HuH-7.5 (cell line): ENCODE data around the gene CNPY2.
A peak's percentile ranks its signal among the peaks of the same experiment; 100 is the strongest.
"Not testable (repeated sequence)": the region's sequence is repeated elsewhere in the genome, so short reads cannot be mapped to it uniquely, and the experiment has no call there.

Experiments used
- DNase-seq: peaks from one replicate; pipeline ENCODE4 v3.0.0; 2011; ENCODE audit warnings: low spot score

The CNPY2 gene

DNA sequence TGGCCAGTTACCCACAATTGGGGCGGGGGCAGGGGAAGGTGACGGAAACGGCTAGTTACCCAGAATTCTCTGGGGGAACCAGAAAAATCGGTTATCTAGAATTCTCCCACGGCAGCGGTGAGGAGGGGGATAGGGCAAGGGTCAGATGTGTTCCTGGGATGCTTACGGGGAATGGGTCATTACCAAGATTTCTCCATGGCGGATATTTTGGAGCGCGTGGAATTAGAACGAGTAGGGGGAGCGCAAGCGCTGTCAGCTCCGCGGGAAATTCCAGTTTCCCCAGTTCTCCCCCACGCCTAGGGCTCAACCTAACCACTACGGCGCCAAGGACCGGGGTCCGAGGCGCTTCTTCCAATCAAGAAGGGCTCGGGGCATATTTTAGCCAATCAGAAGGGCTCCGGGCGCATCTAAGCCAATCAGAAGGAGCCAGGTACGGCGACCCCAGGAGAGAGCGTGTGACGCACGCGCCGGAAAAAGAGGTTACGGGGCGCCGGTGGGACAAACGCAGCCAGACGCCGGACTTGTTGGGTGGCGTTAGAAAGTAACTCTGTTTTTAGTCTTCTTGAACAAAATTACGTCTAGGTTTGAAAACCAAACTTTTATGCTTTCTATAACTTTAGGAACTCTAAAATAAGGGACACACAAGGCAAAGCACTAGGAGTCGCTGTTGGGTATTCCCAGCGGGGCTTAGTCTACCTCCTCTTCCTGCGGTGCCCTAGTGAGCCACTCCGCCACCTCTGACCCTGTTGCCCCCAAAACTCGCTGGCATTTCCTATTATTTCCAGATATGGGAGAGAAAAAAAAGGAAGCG is 18.1 kb upstream of the CNPY2 start, which contains the start of gene PAN2:
TSS of gene PAN2 (minus strand) at position 322 of the 811 bp plus-strand sequence. CDS start 906 bp downstream, outside the sequence.
- DNase-seq = peak; percentile 98

DNA sequence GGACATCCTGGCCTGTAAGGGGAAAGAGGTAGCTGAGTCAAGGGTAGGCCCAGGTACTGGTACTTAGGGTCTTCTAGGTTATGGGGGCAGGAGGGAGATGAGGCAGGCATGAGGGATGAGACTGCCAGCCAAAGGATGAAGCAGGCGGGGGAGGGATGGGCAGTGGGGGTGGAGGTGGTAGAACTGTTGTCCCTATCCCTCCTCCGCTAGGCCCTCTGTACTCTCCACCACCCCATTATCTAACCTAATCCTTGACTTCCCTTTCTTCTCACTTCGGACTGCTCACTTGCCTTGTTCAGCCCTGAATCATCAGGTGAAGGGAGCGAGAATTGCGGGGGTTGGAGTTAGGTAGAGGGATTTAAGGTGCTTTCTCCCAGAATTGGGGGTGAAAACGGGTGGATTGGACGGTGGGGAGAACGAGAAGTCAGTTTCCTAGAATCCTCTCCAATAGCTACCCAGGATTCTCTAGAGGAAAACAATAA is 17.4 kb upstream of the CNPY2 start:
- no peak for DNase-seq

DNA sequence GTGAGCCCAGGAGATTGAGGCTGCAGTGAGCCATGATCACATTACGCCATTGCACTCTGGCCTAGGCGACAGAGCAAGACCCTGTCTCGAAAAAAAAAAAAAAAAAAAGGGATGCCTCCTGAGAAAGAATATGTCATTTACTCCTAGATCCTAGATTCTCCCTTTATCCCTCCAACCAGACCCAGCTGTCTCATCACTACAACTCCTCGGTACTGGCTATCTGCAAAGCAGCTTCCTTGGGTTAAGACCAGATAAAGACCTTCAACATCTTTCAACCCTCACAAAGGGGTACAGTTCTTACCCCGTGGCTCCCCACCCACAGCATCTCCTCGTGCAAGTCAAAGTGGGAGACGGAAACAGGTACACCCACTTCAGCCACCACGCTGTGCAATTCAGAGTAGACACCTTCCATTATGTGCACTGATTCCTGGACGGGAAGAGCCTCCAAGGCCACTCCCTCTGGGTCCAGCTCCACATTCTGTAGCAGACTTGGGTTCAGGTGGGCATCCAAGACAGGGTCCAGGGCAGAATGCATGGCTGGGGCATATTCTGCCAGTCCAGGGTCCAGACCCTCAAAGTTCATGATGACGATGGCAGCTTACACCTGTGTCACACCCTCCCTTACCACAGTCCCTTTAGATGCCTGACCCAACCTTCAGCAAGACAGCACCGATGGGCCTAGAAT is 16.9 kb upstream of the CNPY2 start:
- DNase-seq = no peak

DNA sequence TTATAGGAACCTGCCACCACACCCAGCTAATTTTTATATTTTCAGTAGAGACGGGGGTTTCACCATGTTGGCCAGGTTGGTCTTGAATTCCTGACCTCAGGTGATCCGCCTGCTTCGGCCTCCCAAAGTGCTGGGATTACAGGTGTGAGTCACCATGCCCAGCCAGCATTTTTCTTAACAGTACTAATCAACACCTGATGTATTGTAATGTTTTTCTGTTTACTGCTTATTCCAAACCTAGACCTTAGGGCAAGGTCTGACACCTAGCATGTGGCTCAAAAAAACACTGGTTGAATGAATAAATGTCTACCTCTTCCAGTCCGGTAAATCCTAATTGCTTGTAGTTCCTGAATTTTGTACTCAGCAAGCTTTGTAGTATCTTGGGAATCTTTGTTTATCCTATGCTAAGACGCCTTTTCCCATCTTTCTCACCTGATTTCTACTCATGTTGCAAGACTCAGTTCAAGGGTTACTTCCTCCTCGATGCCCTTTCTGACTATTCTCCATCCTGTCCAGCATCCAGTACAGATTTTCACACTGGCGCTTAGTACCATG is 15.2 kb upstream of the CNPY2 start:
- no peak for DNase-seq

DNA sequence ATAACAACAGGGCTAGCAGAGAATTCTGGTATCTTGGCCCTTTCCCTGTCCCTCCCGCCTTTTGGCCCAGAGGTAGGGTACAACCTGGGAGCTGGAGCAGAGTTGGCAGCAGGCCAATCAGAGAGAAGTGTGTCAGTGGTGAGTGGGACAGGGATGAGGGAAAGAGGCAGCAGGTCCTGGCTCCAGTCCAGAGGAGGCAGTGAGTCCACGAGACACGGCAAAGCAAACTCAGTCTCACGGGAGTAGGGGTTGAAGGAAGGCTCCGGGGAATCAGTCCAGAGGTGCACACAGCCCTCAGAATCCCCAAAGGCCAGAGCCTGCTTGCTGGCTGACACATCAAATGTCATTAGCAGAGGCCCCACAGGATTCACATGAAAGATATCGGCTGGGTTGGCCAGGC is 10.7 kb upstream of the CNPY2 start:
- DNase-seq = no peak

DNA sequence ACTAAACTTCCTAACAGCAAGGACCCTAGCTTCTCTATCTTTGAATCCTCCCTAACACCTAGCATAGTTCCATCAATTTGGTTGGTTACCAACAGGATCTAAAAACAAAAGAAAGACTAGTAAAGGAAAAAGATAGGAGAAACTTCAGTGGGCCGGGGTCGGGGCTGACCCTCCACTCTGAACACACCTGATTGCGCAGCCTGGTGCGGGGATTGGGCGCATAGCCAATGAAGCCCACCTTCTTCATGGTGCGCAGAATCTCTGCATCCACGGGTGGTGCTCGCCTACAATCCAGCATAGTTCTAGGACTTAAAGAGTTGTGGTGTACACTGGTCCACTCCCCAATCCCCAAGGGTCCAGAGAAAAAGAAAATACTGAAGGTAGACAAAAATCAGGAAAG is 10.3 kb upstream of the CNPY2 start:
- DNase-seq = no peak

DNA sequence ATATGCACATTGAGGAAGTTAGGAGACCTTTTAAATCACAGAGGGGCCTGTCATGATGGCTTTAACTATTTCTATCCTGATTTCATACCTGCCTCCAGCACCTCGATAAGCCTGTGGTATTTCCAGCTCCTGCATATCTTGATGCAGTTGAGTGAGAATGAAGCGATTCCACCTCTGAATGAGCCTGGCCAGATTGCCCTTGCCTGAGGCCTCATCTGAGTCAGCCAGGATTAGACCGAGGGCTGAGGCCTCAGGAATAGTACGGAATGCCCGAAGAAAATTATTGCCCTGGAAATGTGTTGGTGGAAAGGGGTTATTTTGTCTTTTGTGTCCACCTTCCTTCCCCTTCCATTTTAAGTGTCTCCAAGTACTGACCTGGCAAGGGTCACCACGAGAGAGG is 8.4 kb upstream of the CNPY2 start:
- DNase-seq = no peak

DNA sequence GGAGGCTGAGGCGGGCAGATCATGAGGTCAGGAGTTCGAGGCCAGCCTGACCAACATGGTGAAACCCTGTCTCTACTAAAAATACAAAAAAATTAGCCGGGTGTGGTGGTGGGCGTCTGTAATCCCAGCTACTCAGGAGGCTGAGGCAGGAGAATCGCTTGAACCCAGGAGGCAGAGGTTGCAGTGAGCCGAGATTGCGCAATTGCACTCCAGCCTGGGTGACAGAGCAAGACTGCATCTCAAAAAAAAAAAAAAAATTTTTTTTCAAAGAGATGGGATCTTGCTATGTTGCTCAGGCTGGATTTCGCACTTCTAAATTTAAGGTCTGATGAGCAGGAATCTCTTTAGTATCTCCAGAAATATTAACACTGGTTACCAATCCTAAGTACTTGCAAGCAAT is 5.8 kb upstream of the CNPY2 start:
- DNase-seq = not testable (repeated sequence)

DNA sequence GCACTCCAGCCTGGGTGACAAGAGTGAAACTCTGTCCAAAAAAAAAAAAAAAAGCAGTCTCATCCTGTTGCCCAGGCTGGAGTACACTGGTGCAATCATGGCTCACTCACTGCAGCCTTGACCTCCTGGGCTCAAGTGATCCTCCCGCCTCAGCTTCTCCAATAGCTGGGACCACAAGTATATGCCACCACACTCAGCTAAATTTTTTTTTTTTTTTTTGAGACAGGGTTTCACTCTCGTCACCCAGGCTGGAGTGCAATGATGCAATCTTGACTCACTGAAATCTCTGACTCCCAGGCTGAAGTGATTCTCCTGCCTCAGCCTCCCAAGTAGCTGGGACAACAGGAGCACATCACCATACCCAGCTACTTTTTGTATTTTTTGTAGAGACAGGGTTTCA is 5.2 kb upstream of the CNPY2 start:
- no peak for DNase-seq

DNA sequence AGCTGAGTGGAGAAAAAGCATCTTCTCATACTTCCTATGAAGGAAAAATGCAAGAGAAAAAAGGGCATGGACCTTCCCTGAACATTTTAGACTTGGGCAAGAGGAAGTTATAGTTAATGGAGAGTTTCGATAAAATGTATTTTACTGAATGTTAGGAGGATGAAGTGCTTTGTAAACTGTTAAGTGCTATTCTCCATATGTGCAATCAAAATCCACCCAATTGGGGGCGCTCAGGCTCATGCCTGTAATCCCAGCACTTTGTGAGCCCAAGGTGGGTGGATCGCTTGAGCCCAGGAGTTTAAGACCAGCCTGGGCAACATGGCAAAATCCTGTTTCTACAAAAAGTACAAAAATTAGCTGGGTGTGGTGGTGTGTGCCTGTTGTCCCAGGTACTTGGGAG is 1.9 kb upstream of the CNPY2 start:
- DNase-seq = no peak

DNA sequence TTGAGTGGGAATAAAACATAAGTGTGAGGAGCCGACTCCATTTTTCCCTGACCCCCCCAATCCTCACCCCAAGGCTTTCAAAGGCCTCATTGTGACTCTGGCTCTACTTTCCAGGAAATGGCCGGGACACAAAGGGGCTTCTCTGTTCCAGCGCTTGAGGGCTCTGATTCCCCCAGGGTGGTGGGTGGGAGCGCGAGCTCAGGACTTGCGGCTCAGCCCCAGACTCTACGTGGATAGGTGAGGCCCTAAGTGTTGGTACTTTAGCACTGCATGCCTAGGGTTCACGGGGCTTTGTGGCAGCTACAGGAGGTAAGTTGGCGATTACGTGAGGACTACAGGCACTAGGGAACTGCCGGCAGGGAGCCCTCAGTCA is 553 bp downstream of the CNPY2 start:
- DNase-seq = no peak

DNA sequence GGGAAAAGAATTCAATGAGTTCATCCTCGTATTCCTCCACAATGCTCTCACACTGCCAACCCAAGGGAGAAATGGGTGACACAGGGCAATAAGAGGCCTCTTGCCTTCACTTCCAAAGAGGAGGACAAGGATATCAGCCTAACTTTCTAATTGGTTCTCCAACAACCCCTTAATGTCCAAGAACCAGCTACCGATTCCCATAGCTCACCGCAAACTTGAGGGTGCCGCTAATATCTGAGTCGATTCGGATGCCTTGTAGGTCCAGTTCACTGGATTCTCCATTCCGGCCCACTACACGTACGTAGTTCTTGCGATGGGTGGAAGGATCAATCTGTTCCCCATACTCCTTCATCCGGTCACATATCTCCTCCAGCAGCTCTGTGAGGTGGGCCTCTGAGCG is 4.8 kb downstream of the CNPY2 start:
- DNase-seq = no peak

DNA sequence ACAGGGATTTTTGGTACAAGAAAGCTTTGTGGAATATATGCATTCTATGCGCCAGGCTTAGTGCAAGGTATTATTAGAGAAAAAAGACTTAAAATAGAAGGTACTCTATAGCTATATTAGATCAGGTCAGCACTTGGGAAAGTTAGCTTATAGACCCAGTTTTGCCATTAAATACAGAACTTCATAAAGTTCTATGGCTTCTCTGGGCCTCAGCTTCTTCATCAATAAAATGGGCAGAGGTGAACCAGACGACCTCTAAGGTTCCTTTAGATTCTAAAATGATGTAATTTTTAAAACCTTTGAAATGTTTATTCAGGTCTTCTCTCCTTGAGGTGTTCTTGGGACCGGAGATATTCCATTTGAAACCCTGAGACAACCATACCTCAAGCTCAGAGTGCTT is 7.1 kb downstream of the CNPY2 start:
- no peak for DNase-seq

DNA sequence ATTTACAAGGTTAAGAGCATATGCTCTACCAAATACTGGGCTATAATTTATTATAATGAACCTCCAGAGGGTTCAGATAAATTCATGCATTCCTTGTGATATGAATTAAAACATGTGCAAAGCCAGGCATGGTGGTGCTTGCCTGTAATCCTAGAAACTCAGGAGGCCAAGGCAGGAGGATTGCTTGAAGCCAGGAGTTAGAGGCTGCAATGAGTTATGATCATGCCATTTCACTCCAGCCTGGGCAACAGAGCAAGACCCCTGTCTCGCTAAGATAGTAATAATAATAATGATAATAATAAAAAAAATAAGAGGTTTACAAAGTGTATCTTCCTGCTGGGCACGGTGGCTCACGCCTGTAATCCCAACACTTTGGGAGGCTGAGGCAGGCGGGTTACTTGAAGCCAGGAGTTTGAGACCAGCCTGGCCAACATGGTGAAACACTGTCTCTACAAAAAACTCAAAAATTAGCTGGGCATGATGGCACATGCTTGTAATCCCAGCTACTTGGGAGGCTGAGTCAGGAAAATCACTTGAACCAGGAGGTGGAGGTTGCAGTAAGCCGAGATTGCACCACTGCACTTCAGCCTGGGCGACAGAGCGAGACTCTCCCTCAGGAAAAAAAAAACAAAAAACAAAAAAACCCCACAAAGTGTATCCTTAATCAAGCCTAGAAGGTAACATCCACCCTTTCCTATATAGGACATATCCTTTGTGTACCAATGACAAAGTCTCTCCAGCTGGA is 8.4 kb downstream of the CNPY2 start:
- DNase-seq = no peak

DNA sequence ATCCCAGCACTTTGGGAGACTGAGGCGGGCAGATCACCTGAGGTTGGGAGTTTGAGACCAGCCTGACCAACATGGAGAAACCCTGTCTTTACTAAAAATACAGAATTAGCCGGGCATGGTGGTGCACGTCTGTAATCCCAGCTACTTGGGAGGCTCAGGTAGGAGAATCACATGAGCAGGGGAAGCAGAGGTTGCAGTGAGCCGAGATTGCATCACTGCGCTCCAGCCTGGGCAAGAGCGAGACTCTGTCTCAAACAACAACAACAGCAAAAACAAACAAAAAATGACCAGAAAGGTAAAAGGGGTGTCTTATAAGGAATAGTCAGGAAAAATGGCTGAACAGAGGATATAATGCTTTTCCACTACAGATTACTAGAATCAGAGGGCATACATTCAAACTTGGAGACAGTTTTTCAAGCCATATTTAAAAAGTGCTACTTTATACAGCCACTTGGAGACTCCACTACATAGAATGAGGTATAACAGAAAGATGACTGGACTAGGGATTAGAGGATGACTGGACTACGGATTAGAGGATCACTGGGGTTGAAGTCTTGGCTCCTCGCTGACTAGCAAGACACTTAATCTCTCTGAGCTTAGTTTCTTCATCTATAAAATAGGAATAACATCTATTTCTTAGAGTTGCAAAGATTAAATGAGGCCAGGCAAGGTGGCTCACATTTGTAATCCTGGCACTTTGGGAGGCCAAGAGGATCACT is 10.8 kb downstream of the CNPY2 start:
- no peak for DNase-seq

DNA sequence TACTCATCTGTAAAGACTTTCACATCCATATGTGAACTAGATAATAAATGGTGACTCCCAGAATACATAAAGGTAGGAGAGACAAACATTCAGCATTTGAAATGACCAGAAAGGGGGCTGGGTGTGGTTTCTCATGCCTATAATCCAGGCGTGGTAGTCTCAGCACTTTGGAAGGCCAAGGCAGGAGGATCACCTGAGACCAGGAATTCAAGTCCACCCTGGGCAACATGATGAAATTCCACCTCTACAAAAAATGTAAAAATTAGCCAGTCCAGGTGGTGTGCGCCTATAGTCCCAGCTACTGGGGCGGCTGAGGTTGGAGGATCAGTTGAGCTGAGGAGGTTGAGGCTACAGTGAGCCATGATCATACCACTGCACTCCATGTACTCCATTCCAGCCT is 11.5 kb downstream of the CNPY2 start:
- DNase-seq = no peak

DNA sequence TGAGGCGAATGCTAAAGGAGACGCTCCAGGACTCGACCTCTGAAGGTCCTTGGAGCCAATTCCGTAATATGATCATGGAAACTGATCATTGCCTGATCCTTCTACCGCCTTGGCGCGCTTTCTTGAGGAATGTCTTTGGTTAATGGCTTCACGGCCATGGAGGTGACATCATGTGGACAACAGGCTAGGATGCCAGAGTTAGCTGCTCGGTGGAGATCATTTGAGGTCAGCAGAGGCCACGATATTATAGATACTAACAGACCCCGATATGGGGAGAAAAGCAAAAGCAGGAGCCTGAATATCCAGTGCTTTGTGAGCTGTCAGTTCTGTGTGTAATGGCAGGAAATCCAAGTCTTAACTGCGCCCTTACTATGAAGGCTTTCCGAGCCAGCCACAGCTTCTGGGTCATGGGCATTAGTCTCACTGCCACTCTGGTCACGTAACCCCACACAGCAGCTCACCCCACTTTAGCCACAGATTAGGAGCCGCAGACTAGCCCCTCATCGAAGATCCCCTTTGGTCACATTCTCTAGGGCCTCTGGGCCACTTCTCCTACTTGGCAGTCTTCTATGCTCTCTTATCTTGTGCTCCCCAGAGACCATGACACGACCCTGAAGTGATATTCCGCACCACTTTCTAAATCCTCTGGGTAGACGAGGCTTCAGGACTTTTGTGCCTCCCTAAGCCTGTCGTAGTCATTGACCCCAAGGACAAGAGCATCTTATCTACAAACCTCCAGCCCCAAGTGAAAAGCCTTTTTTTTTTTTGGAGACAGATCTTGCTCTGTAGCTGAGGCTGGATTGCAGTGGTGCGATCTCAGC is 14.9 kb downstream of the CNPY2 start:
- no peak for DNase-seq

DNA sequence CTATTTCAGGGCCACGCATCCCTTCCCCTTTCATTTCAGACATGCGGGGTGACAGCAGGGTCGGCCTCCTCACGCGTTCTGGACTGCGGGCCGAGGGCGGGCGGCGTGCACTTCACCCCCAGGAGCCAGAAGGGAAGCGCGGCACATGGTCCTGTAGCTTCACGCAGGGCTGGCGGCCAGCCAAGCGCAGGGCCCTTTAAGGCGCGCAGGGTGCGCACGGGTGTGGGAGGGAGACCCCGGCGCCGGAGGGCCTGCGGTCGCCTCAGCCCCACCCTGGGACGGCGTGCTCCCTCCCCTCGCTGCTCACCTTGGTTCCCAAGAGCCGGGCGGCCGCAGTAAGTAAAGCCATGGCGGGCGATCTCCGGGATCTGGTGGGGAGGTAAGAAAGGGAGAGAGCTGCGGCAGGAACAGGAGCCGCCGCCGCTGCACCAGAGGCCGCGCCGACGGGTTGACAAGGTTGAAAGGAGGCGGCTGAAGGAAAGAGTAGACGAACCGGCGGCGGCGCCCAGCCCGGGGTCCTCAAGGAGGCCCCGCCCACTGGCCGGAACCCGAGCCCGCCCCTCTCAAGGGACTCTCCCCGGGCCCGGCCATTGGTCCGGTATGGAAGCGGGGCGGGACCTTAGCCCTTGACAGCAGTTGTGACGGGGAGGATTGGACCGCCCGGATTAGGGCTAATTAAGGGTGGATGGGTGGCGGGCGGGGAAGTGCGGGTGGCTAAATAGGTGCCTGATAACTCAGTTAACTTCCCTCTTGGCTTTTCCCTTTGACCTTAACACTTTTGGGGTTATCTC is 15.7 kb downstream of the CNPY2 start, which contains the start of gene CS:
TSS of gene CS (minus strand) at position 478 of the 791 bp plus-strand sequence. CDS start at position 349, 129 bp downstream.
- DNase-seq = peak; percentile 89

DNA sequence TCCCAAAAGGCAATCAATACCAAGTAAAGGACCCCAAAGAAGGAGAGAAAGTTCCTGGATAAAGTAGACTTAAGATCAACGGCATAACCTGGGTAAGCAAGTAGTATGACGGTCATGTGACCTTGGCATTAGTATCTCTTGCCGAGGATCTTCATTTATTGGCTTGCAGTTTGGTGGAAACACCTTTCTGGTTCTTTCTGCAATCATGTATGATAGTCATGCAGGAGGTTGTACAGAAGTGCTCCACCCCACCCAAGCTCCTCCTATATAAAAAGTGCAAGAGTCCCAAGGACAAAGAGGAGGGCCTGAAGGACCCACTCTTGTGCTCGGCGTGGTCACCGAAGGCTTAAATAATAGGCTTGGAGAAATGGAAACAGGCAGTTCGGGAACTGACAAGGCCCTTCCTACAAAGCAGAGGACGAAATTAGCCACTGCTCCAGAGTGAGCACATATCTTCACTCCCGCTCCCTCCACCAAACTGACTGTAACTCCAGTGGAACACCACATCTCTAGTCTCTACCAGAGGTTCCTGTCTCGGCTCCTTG is 16.4 kb downstream of the CNPY2 start:
- DNase-seq = no peak

DNA sequence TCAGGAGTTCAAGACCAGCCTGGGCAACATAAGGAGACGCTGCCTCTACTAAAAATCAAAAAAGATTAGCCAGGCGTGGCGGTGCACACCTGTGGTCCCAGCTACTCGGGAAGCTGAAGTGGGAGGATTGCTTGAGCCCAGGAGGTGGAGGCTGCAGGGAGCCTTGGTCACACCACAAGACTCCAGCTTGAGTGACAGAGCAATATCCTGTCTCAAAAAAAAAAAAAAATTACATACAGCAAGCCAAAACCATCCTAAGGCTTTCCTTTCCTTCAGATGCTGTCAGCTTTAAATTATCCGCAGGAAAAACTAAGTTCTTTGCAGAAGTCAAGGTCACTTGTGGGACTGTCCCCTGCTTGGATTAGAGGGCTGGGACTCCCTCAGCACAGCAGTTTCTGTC is 17.0 kb downstream of the CNPY2 start:
- no peak for DNase-seq
